ENCODE data around the gene ZMIZ1.

ZMIZ1 gene

GRCh38 chr10:79152423-79152817 lies 83.7 kb downstream of the ZMIZ1 start:
- no peak overlapping the region for H3K9ac ChIP-seq (ENCODE audit: low read depth, low read length, poor library complexity, severe bottlenecking)
- no peak overlapping the region for H3K4me3 ChIP-seq (ENCODE audit: low read length, poor library complexity, severe bottlenecking)
- peaks cover 47% of the 10 kb centered on the region for H3K4me1 ChIP-seq (ENCODE audit: insufficient read depth, low read length, poor library complexity, severe bottlenecking)

GRCh38 chr10:79153745-79154144 lies 85.0 kb downstream of the ZMIZ1 start:
- no peaks in the 10 kb centered on the region for H3K27me3 ChIP-seq (ENCODE audit: insufficient read depth, low read length, poor library complexity, severe bottlenecking)
- H3K9ac ChIP-seq (ENCODE audit: low read depth, low read length, poor library complexity, severe bottlenecking) = no peak overlapping the region
- H4K20me1 ChIP-seq (ENCODE audit: insufficient read depth, low read length, poor library complexity, severe bottlenecking) = peaks cover 55% of the 10 kb centered on the region
- H3K9me2 ChIP-seq (replicated peaks; ENCODE audit: low read depth, low read length) = no peaks in the 10 kb centered on the region
- H3K79me2 ChIP-seq (ENCODE audit: insufficient read depth, low read length) = peaks cover 99% of the 10 kb centered on the region
- peaks cover 33% of the 10 kb centered on the region for H3K4me1 ChIP-seq (ENCODE audit: insufficient read depth, low read length, poor library complexity, severe bottlenecking)
- H3K36me3 ChIP-seq (ENCODE audit: insufficient read depth, low read length) = peaks cover 53% of the 10 kb centered on the region; the same call in 1 of the 2 replicates
- H2AFZ ChIP-seq (ENCODE audit: low read length) = no peak overlapping the region
- H3K4me3 ChIP-seq (ENCODE audit: low read length, poor library complexity, severe bottlenecking) = no peak overlapping the region
- no peak overlapping the region for H3K4me2 ChIP-seq (ENCODE audit: low read depth, low read length, poor library complexity, severe bottlenecking)
- no peaks in the 10 kb centered on the region for H3F3A ChIP-seq (ENCODE audit: low read depth)
- no peaks in the 10 kb centered on the region for H3K9me3 ChIP-seq (ENCODE audit: insufficient read depth, low read depth, low read length)
- TF ChIP-seq CTCF (conservative IDR thresholded peaks at IDR 0.05; ENCODE audit: low read length) (no peak), EZH2phosphoT487 (IDR thresholded peaks at IDR 0.05; ENCODE audit: borderline replicate concordance) (no peak)

More at GRCh38 chr10:79152423-79152817, 83.7 kb downstream of the ZMIZ1 start:
- Histone ChIP-seq H3K79me2 (ENCODE audit: insufficient read depth, low read length) (peaks cover 99% of the 10 kb centered on the region), H3K36me3 (ENCODE audit: insufficient read depth, low read length) (peaks cover 66% of the 10 kb centered on the region; the same call in 1 of the 2 replicates), H3K9me3 (ENCODE audit: insufficient read depth, low read depth, low read length) (no peaks in the 10 kb centered on the region), H4K20me1 (ENCODE audit: insufficient read depth, low read length, poor library complexity, severe bottlenecking) (peaks cover 46% of the 10 kb centered on the region), H3F3A (ENCODE audit: low read depth) (no peaks in the 10 kb centered on the region), H2AFZ (ENCODE audit: low read length) (no peak overlapping the region), H3K27me3 (ENCODE audit: insufficient read depth, low read length, poor library complexity, severe bottlenecking) (no peaks in the 10 kb centered on the region), H3K4me2 (ENCODE audit: low read depth, low read length, poor library complexity, severe bottlenecking) (no peak overlapping the region), H3K9me2 (replicated peaks; ENCODE audit: low read depth, low read length) (no peaks in the 10 kb centered on the region)
- TF ChIP-seq CTCF (conservative IDR thresholded peaks at IDR 0.05; ENCODE audit: low read length) (no peak), EZH2phosphoT487 (IDR thresholded peaks at IDR 0.05; ENCODE audit: borderline replicate concordance) (no peak)

- no peaks in the 10 kb centered on the region for H3K27me3 ChIP-seq (ENCODE audit: insufficient read depth, low read length, poor library complexity, severe bottlenecking)
- peaks cover 56% of the 10 kb centered on the region for H4K20me1 ChIP-seq (ENCODE audit: insufficient read depth, low read length, poor library complexity, severe bottlenecking)
- H3K9me3 ChIP-seq (ENCODE audit: insufficient read depth, low read depth, low read length) = no peaks in the 10 kb centered on the region
- no peaks in the 10 kb centered on the region for H3F3A ChIP-seq (ENCODE audit: low read depth)
- H3K79me2 ChIP-seq (ENCODE audit: insufficient read depth, low read length) = peaks cover 99% of the 10 kb centered on the region
- no peak overlapping the region for H3K4me2 ChIP-seq (ENCODE audit: low read depth, low read length, poor library complexity, severe bottlenecking)
- H3K36me3 ChIP-seq (ENCODE audit: insufficient read depth, low read length) = peaks cover 44% of the 10 kb centered on the region; the same call in 1 of the 2 replicates
- no peaks in the 10 kb centered on the region for H3K9me2 ChIP-seq (replicated peaks; ENCODE audit: low read depth, low read length)
- H2AFZ ChIP-seq (ENCODE audit: low read length) = no peak overlapping the region
- no peak overlapping the region for H3K4me3 ChIP-seq (ENCODE audit: low read length, poor library complexity, severe bottlenecking)
- H3K4me1 ChIP-seq (ENCODE audit: insufficient read depth, low read length, poor library complexity, severe bottlenecking) = peaks cover 16% of the 10 kb centered on the region
- no peak overlapping the region for H3K9ac ChIP-seq (ENCODE audit: low read depth, low read length, poor library complexity, severe bottlenecking)
- TF ChIP-seq CTCF (conservative IDR thresholded peaks at IDR 0.05; ENCODE audit: low read length) (peak; percentile 24; the same call in 1 of the 2 replicates), EZH2phosphoT487 (IDR thresholded peaks at IDR 0.05; ENCODE audit: borderline replicate concordance) (no peak)
Observed at GRCh38 chr10:79155301-79156081, 86.7 kb downstream of the ZMIZ1 start.

All from Loucy (cell line).